HG02763 (cell line): Measurements from ENCODE around the gene CAV2.

ENCODE experiments used
- ATAC-seq: cut with Tn5 transposase; IDR thresholded peaks from one replicate; pipeline ENCODE4 v1.9.1; 2021; ENCODE audit warnings: mild to moderate bottlenecking, moderate library complexity; ENCODE audit not compliant: unreplicated experiment

Gene CAV2

DNA sequence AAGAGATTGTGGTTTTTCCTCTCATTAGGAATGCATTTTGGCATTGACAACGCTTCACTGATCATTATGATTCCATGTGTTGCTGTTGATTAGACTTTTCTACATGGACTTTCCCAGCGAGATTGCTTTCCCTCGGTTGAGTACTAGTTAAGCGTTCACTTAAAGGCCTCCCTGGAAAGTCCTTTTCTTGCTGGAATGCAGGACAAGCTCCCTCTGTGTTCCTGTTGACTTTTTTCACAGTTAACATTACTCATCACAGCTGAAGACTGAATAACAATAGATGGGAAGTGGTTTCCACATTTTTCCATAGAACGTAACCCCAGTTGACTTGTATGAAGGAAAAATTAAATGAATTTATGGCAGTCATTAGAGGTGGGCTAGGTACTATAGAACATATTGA is 22.7 kb downstream of the CAV2 start:
- no peak for ATAC-seq

DNA sequence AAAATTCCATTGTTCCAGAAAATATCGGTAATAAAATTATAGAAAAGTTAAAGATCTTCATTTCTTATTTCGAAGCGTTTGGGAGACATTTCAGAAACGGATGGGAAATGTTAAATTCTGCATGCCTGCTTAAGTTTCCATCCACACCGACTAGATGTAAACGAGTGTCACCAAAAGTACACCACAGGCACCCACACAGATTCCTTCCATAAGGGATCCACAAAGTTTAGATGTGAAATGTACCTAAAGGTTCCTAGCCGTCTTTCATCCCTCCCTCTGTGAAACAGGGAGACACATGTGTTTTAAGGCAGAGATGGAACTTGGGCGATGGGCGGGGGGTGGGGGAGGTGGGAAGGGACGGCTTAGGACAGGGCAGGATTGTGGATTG is 24.7 kb downstream of the CAV2 start:
- ATAC-seq, result no peak

DNA sequence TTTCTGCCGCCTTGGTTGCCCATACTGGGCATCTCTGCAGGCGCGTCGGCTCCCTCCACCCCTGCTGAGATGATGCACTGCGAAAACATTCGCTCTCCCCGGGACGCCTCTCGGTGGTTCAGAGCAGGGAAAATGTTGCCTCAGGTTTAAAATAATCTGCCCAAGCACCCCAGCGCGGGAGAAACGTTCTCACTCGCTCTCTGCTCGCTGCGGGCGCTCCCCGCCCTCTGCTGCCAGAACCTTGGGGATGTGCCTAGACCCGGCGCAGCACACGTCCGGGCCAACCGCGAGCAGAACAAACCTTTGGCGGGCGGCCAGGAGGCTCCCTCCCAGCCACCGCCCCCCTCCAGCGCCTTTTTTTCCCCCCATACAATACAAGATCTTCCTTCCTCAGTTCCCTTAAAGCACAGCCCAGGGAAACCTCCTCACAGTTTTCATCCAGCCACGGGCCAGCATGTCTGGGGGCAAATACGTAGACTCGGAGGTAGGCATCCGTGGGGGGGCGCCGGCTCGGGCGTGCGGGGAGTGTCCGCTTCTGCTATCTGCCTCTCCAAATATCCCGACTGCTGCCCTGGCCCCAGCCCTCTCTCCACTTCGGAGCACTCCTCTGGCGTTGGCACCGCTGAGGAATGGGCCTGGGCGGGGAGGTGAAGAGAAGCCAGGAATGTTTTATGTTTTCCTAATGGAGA is 25.2 kb downstream of the CAV2 start, which contains the start of gene CAV1:
CAV1 (plus strand) TSS at position 428 of the 689 bp plus-strand sequence; CDS start at position 455, 27 bp downstream.
- no peak for ATAC-seq

DNA sequence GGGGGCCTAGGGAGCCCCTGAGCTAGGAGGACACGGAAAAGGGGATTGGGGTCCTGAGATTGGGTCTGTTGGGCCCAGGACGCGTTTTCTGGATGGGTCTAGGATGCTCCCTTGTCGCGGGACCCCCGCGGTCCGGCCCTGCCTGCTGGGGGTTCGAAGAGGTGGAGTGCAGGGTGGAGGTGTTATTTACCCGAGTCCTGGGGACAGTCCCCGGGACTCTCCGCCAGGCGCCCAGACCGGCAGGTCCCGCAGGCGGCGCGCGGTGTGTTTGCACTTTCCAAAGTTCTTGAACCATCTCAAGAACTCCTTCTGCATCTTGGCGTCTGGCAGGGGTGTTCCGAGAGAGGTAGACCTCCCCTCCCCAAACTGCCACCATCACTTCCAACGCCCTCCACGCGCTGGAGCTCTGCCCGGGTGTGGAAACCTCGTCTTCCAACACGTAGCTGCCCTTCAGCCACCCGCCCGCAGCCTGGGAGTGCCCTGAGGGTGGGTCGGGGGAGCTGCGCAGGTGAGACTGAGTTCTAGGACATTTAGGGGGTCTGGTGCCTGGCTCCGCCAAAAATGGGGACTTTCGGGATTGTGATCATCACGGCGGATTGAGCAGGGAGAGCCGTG is 25.9 kb downstream of the CAV2 start:
- no peak for ATAC-seq

DNA sequence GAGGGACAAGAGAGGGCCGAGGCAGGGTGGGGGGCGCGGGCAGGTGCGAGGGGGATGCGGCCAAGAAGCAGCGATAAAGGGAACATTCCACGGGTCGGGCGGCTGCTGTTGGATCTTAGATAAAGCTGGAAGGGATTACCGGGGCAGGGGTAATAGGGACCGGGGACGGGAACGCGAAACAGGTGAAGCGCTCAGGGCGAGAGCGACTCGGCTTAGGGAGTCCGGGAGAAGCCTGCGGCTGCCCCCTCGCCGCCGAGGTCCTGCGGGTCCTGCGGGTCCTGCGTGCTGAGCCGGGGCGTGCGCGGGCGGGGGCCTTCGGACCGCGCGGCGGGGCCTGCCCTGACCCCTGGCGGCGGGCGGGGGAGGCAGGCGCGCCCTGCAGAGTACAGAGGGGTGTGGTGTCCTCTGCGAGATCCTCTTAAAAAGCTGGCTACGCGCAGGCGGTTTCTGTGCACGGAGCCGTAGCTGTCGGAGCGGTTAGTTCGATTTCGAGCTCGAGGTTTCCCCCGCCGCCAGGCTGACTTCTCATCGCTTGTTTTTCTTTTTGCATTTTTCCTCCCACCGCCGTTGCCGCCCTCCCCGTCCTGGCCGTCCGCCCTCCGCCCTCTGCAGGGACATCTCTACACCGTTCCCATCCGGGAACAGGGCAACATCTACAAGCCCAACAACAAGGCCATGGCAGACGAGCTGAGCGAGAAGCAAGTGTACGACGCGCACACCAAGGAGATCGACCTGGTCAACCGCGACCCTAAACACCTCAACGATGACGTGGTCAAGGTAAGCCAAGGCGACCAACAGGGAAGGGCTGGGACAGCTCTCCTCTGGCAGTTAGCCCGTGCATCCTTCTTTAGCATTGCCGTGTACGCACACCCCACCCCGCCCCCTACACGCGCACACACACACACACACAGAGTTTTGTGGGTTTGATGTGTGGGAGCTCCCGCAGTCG is 26.6 kb downstream of the CAV2 start:
- peak; percentile 93 for ATAC-seq

DNA sequence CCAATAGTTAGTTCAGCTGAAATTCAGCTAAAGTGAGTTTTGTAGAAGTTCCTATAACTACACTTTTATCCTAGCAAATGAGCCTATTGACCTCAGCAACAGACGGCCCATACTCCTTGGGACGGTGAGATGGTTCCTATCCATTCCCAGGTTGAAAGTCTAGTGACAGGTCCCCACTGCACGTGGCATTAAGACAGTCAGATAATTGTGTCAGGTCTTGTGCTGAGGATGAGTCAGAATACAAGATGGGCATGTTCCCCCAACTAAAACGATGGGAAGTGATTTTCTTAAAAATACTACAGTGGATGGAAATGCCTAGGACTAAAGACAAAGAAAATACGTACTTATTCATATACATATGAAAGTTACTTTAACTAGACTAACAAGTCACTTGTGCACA is 27.4 kb downstream of the CAV2 start:
- ATAC-seq, result no peak

DNA sequence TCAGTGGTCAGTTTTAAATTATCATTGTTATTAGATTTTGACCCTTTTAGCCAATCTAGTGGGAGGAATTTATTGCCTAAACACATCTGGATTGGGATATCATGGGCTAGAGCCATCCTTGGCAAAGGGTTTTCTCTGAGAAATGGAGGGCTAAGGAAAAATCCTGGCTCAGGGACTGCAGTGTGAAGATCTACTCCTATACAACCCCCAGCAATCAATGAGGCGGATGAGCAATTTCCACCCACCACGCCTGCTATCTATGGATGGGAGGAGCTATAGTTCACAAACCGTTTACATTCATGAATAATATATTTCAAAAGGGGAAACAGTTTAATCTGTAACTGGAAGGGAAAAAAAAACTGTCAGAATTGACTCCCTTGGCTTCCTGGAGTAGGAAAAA is 28.0 kb downstream of the CAV2 start:
- ATAC-seq, result no peak

DNA sequence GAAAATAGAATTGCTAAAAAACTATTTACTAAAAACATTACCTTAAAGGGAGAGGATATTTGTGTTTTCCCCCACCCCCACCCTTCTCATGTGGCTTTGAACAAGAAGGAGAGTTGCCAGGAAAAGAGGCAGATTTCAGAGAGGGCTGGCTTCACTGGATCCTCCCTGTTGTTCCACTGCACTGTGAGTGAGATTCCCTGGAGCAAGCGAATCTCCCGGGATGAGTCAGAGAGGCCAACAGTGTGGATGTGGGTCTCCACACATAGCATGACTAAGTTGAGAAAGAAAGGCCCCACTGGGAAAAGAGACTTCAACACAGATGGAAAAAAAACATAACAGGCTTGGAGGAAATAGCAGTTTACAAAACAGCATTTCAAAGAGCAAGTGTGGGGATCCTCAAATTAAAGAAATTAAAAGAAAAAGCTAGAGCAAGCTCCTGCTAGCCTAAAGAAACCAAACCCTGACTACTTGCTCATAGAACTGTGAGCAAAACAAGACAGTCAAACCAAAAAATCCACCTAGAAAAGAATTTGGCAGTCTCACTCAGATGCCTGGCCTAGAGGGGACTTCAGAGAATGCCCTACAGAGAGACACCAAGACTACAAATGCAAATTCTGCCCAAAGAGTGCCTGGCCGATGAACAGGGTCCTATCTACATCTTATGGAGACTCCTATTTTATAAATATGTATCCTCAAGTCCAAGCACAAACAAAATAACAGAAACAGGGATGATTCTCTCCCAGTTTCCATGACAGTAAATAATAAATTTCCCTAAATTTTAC is 28.7 kb downstream of the CAV2 start:
- no peak for ATAC-seq

DNA sequence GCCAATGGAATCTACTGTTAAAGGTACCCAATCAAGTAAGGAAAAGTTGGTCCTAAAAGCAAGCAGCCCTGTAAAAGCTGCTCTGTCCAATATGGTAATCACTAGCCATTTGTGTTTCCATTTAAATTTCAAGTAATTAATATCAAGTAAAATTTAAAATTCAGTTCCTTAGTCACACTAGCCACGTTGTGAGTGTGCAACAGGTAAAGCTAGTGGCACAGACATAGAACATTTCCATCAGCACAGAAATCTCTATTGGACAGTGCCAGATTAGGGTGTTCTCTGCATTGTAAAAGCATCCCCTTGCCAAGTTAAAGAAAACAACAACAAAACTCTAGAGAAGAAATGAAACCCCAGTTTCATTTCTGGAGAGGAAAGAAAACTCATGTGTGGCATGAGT is 29.7 kb downstream of the CAV2 start:
- no peak for ATAC-seq

DNA sequence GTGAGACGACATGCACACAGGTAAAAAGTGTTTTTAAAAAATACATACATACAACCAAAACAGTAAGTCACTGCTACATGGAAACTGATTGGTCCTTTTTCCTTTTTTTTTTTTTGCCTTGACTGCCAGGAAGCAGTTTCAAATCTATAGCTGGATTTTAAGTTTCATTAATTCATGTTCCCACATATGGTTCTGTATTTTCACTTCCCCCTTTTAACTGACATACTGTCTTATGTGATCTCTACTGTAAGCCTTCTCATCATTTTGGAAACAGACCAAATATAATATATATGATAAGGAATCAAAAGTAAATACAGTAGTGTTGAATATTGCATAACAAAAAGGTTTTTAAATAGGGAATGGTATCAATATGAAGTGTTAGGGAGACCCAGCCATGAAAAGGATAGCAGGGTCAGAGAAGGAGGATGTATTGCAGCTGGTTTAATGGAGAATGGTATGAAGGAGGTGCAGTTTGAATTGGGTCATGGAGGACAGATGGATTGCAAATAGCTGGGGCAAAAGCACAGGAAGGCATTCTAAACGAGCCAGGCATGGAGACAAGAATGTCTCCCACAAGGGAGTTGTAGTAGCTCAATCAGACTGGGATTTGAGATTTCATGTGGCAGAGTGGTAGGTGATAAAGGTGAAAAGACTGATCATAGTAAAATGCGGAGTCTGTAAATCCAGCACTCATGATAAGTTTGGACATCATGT is 30.7 kb downstream of the CAV2 start:
- ATAC-seq, result no peak

DNA sequence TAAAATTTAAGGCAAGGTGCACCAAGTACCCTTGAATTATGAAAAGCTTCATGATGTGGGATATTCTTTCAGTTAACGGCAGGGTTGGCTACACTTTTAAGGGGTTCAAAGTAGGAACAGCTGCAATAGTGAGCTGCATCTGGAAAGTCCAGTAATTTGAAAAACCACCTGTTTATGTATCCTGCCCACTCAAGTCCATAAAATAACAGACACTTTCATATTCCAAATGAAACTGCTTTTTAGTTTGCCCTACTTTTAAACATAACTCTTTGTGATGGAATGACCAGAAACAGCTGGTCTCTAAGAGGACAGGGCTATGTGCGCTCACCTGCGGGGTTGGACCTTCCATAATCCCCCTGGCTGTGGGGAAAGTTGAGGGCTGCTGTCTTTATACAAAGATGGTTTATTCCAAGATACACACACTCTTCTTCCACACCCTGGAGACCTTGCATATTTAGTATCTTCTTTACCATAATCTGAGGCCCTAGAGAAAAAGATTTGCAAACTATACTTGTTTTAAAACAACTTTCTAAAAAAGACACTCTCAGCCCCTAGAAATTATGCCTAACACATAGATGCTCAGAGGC is 32.7 kb downstream of the CAV2 start:
- ATAC-seq, result no peak

DNA sequence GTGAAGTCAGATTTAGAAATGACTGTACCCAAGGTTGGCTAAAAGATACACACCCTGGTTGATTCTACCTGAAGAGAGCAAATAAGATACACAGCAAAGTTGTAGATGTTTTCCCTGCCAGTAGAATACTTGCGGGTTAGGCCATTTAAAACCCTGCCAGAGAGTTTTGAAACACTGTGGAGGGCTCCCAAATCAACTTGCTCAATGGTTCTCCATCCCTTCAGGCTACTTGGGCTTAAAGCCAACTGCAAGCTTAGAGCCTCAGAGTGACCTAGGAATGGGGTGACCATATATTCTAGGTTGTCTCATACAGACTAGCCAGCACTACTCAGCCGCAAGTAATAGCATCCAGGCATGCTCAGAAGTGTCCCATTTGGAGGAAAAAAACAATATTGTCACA is 35.3 kb downstream of the CAV2 start:
- no peak for ATAC-seq

DNA sequence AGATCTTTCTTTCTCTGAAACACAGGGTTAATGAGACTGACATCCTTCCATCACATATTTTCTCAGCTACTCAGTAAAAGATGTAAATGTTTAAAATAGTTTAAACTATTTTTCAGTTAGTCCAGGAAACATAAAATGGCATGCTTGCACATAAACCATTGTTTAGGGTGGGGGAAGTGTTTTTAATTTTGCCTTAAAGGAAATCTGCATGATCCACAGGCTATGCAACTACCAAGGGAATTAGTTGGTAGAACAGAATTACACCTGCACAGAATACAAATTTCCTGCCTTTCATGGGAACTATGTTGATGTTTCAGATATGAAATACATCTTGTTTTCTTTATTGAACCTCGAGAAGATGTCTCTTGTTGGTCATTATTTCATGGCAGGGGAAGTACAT is 35.9 kb downstream of the CAV2 start:
- no peak for ATAC-seq

DNA sequence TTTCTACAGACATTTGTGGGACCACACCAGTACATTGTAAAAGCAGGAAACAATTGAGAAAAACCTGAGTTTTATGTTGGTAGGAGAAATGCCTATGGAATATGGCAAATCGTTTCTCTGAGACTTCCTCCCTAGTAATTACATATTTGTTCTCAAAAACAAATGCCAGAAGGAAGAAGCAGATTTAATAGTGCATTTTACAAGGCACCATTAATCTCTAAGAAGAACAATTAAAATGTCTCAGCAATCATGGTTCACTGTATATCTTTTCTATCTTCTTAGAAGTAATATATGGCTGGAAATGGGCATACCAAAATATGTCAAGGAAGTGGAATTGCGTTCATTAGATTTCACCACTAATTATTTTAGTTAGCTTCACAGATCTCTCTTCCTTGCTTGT is 38.6 kb downstream of the CAV2 start:
- ATAC-seq, result no peak

DNA sequence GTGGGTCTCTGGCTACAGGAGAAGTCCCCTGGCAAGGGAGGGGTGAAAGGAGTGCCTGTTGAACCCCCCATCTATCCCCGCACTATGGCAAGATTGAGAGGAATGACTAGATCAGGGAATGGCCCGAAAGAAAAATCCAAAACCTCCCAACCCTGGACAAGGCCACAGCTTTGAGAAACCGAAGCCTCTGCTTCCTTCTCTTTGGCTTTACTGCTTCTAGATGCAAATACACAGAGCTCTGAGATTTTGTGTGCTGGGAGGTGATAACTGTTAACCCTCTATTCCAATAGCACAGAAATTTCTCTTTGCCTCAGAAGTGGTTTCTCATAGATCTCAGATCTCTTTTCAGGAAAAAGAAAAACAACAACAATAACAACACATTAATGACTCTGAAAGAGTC is 40.3 kb downstream of the CAV2 start:
- ATAC-seq, result no peak

DNA sequence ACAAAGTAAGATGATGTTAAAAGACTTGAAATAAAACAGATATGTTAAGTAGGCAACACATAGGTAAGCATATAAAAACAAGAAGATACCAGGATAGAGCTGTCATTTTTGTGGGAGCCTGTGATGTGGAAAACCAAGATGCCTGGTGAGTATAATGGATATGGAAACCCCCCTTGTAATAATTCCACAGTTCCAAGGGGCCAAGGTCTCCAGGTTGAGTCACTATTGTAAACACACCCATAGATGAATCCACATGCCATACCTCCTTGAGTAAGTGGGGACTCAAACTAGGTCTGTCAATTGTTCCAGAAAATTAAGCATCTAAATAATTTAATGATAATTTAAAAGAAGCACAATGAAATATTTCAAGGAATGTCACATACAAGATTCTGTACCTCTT is 41.2 kb downstream of the CAV2 start:
- ATAC-seq, result no peak

DNA sequence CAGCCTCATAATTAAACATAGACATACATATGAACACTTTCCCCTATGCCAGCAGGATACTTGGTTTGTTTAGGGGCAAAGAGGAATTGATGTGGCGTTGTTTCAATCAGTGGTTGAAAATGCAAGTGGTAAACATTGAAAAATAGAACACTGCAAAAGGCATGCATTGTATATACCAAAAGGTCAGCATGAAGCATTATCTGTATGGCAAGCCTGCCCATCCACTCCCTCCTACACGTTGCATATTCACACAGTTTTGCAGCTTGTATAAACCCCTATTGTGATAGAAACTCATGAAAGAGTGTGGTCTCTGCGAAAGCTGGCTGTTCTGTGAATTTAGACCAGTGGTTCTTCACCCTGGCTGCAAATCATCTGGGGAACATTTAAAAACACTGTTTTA is 42.4 kb downstream of the CAV2 start:
- no peak for ATAC-seq

DNA sequence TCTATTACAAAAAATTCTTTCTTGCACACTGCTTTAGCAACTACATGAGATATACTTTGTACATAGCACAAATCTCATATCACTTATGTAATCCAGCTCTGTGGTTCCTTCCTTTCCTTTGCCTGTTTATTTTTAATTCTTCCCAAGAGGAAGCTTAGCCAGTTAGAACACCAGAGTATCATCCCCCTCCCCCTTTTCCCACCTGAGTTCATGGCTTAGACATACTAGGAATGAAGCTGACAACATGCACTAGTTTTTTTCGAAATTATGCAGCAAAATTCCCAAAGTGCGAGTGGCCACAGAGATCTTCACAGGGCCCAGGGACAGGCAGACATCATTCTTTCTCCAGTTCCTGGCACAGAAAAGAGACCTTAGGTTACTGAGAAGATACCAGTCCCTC is 43.1 kb downstream of the CAV2 start:
- no peak for ATAC-seq

DNA sequence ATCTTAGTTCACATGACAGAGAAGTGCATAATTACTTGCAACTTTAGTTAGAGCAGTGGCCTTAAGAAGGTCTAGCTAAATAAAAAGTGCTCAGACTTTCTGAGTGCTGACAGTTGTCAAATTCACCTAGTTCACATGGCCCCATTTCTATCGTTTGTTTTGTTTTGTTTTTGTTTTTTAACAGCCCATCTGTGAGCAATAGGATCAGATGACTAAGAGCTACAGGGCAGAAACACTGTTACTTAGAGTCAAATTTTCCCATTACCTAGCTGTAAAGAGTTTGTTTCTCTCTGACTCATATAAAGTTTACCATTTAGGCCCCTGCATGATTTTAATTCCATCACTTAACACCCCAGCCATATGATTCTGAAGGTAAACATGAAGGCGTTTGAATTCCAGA is 44.1 kb downstream of the CAV2 start:
- ATAC-seq, result no peak

DNA sequence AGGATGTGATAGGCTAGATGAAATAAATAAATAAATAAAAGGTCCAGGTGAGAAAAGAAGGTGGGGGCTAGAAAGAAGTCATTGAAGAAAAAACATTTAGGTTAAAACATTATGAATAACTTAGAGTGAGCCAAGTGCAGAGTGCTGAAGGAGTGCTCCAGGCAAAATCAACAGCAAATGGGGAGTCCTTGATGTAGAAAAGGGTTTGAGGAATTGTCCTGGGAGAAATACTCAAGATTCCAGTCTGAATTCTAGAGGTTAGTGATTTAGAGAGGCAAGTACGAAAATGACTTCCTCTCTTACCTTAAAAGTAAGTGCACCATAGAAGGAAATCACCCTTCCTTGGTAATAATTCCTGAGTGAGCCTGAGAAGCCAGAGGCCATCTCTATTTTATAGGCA is 44.9 kb downstream of the CAV2 start:
- no peak for ATAC-seq
